Activated T-cell treated with anti-CD3 and anti-CD28 coated beads, Interleukin-2, amount 50 U/mL, for 24 hours (primary cell): ENCODE measurements around the gene MLC1.

Source experiments
- DNase-seq: peaks from one replicate; pipeline ENCODE4 v3.0.0-alpha.2; 2020
- H3K27ac Mint-ChIP-seq: 2 replicates; pipeline ENCODE4 v1.8.0; 2020; ENCODE audit warnings: mild to moderate bottlenecking, mixed read lengths
- H3K27me3 Mint-ChIP-seq: 2 replicates; pipeline ENCODE4 v1.8.0; 2020; ENCODE audit warnings: mixed read lengths
- H3K36me3 Mint-ChIP-seq: 2 replicates; pipeline ENCODE4 v1.8.0; 2020; ENCODE audit warnings: low read depth, mixed read lengths
- H3K4me1 Mint-ChIP-seq: 2 replicates; pipeline ENCODE4 v1.8.0; 2020; ENCODE audit warnings: low read depth, mixed read lengths
- H3K4me3 Mint-ChIP-seq: 2 replicates; pipeline ENCODE4 v1.8.0; 2020; ENCODE audit warnings: mild to moderate bottlenecking, moderate library complexity, mixed read lengths
- H3K9me3 Mint-ChIP-seq: 2 replicates; pipeline ENCODE4 v1.8.0; 2020; ENCODE audit warnings: mixed read lengths

The MLC1 gene

GRCh38 chr22:50085211-50085972, at the start of gene MLC1:
Gene MLC1 (minus strand): TSS chr22:50085426. CDS start chr22:50084902, 524 bp downstream.
- Mint-ChIP-seq H3K4me3 (peak within 1 kb of the TSS; percentile 44), H3K9me3 (peaks cover 18% of the 10 kb centered on the region), H3K27ac (peak within 1 kb of the TSS; percentile 4), H3K27me3 (peaks cover 30% of the 10 kb centered on the region), H3K36me3 (peaks cover 7% of the 10 kb centered on the region), H3K4me1 (peaks cover 4% of the 10 kb centered on the region)
- DNase-seq, result peak; percentile 41

DNA sequence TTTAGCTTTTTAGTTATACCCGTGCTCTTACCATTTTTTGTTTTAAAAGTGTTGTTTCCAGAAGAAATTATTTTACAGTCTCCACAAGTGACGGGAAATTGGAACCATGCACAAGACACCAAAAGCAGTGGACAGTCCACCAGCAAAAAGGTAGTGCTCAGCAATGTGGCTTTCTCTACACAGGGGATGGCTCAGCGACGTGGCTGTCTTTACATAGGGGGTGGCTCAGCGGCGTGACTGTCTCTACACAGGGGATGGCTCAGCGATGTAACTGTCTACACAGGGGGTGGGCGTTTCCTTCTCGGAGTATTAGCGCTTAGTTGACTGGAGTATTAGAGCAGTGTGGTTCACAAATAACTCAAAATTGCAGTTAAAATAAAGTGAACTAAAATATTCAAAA, 49.3 kb upstream of the MLC1 start:
- peaks cover 39% of the 10 kb centered on the region for H3K27me3 Mint-ChIP-seq
- H3K9me3 Mint-ChIP-seq, result no peaks in the 10 kb centered on the region
- no peak overlapping the region for H3K4me3 Mint-ChIP-seq
- no peaks in the 10 kb centered on the region for H3K36me3 Mint-ChIP-seq
- H3K27ac Mint-ChIP-seq, result no peak overlapping the region
- DNase-seq, result no peak
- no peaks in the 10 kb centered on the region for H3K4me1 Mint-ChIP-seq

GRCh38 chr22:50131894-50132293, 46.7 kb upstream of the MLC1 start:
- H3K36me3 Mint-ChIP-seq, result no peaks in the 10 kb centered on the region
- no peaks in the 10 kb centered on the region for H3K9me3 Mint-ChIP-seq
- H3K27ac Mint-ChIP-seq, result no peak overlapping the region
- DNase-seq, result no peak
- H3K4me3 Mint-ChIP-seq, result no peak overlapping the region
- no peaks in the 10 kb centered on the region for H3K4me1 Mint-ChIP-seq
- peaks cover 50% of the 10 kb centered on the region for H3K27me3 Mint-ChIP-seq

GRCh38 chr22:50129121-50129736, 44.0 kb upstream of the MLC1 start:
- Mint-ChIP-seq H3K36me3 (no peaks in the 10 kb centered on the region), H3K9me3 (peaks cover 3% of the 10 kb centered on the region), H3K27me3 (peaks cover 39% of the 10 kb centered on the region), H3K4me1 (no peaks in the 10 kb centered on the region), H3K27ac (no peak overlapping the region), H3K4me3 (no peak overlapping the region)
- DNase-seq, result no peak

DNA sequence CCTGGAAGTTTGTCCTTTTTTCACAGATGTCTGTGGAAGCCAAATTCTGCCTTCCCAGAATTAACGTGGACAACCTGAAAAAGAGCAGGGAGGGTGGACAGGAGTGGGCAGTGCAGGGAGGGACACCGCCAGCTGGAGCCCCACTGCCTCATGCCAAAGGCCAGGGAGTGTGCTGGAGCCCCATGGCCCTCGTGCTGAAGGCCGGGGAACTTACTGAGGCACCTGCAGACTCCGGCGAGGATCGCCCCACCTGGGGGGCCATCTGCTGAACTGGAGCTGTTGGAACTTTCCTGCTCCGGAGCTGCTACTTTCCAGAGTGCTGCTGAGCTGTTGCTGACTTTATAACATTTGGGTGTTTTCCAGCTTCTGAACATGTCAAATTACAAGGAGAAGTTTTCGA, 39.8 kb upstream of the MLC1 start:
- H3K27ac Mint-ChIP-seq, result no peak overlapping the region
- no peaks in the 10 kb centered on the region for H3K4me1 Mint-ChIP-seq
- no peak for DNase-seq
- H3K36me3 Mint-ChIP-seq, result no peaks in the 10 kb centered on the region
- H3K27me3 Mint-ChIP-seq, result peaks cover 27% of the 10 kb centered on the region
- no peak overlapping the region for H3K4me3 Mint-ChIP-seq
- H3K9me3 Mint-ChIP-seq, result peaks cover 13% of the 10 kb centered on the region

- Mint-ChIP-seq H3K4me3 (no peak overlapping the region), H3K27me3 (peaks cover 17% of the 10 kb centered on the region), H3K36me3 (no peaks in the 10 kb centered on the region), H3K27ac (no peak overlapping the region), H3K4me1 (no peaks in the 10 kb centered on the region), H3K9me3 (peaks cover 13% of the 10 kb centered on the region)
- no peak for DNase-seq
These were observed 37.9 kb upstream of the MLC1 start for GRCh38 chr22:50123119-50123518.

GRCh38 chr22:50121202-50121740, 36.0 kb upstream of the MLC1 start:
- Mint-ChIP-seq H3K27me3 (peaks cover 9% of the 10 kb centered on the region), H3K4me1 (no peaks in the 10 kb centered on the region), H3K4me3 (no peak overlapping the region), H3K9me3 (peaks cover 13% of the 10 kb centered on the region), H3K27ac (no peak overlapping the region), H3K36me3 (no peaks in the 10 kb centered on the region)
- no peak for DNase-seq

GRCh38 chr22:50119768-50120251, 34.6 kb upstream of the MLC1 start:
- Mint-ChIP-seq H3K36me3 (no peaks in the 10 kb centered on the region), H3K9me3 (peaks cover 13% of the 10 kb centered on the region), H3K27me3 (peaks cover 17% of the 10 kb centered on the region), H3K4me1 (no peaks in the 10 kb centered on the region), H3K4me3 (no peak overlapping the region), H3K27ac (no peak overlapping the region)
- DNase-seq, result no peak

DNA sequence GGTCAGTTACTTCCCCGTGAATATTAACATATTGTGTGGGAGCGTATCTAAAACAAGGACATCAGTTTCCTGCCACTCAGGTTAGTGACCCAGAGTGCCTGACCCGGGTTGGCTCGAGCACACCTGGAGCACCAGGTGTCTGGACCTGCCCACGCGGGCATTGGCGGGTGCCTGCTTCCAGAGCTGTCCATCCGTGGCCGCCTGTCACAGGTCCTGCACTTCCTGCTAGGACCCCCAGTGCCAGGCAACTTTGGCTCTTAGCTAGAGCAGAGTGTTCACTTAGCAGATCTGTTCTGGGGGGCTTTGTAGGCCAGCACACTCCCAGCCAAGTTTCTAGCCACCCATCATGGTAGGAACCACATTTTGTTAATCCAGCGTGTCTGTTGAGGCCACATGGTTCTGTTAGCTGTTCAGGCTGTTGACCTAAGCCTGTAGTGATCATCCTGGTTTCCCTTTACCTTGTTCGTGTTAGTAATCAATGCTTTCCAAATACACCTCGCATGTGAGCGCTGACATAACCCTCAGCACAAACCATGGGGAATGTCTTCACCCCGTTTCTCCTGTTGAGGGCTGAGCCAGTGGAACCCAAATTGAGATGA, 34.0 kb upstream of the MLC1 start:
- H3K36me3 Mint-ChIP-seq, result no peaks in the 10 kb centered on the region
- H3K4me3 Mint-ChIP-seq, result no peak overlapping the region
- H3K9me3 Mint-ChIP-seq, result peaks cover 11% of the 10 kb centered on the region
- peaks cover 22% of the 10 kb centered on the region for H3K27me3 Mint-ChIP-seq
- H3K4me1 Mint-ChIP-seq, result no peaks in the 10 kb centered on the region
- no peak overlapping the region for H3K27ac Mint-ChIP-seq
- no peak for DNase-seq

DNA sequence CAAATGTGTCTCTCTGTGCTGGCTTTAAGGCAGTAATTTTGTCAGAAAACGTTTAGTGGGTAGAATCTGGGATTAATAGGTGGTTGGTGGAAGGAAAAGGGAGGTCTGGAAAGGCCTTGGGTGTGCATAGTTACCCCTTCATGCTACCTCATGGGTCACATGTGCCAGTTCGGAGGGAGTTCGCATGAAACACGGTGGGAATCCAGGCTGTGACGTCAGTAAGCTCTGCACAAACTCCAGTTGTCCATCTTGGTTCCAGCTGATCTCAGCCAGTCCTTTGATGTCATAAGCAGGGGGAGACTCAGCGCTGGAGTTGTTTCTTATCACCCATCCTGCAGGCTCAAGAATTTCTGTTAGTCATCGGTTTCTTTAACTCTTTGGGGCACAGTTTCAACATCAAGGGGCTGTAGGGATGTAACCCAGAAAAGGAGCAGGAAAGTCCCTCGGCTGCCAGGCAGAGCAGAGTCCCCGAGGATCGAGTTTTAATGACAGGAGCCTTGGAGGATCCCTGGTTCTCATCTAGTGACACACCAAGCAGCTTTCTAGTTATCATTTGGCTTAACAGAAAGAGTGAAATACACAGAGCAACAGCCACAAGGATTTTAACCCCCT, 33.4 kb upstream of the MLC1 start:
- Mint-ChIP-seq H3K9me3 (peaks cover 6% of the 10 kb centered on the region), H3K27ac (no peak overlapping the region), H3K36me3 (no peaks in the 10 kb centered on the region), H3K4me1 (no peaks in the 10 kb centered on the region), H3K27me3 (peaks cover 24% of the 10 kb centered on the region), H3K4me3 (no peak overlapping the region)
- DNase-seq, result no peak

DNA sequence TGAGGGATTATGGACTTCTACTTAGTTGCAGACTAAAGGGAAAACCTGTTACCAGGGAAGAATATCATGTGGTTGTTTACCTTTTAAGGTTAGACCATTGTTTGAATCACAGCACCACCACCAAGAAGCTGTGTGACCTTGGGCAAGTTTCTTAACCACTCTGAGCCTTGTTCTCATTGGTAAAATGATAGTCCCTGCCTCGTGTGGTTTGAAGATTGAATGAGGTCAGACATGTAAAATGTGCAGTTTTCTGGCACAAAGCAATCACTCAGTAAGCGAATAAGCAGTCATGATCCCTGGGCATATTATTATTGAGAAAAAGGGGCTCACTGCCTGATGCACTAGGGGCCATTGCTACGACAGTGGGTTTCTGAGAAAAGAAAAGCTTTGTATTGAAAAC, 32.9 kb upstream of the MLC1 start:
- Mint-ChIP-seq H3K27me3 (peaks cover 24% of the 10 kb centered on the region), H3K9me3 (peaks cover 2% of the 10 kb centered on the region), H3K36me3 (no peaks in the 10 kb centered on the region), H3K4me1 (no peaks in the 10 kb centered on the region), H3K27ac (no peak overlapping the region), H3K4me3 (no peak overlapping the region)
- DNase-seq, result no peak

GRCh38 chr22:50117168-50117762, 32.0 kb upstream of the MLC1 start:
- peaks cover 32% of the 10 kb centered on the region for H3K27me3 Mint-ChIP-seq
- no peak overlapping the region for H3K27ac Mint-ChIP-seq
- H3K9me3 Mint-ChIP-seq, result no peaks in the 10 kb centered on the region
- H3K4me3 Mint-ChIP-seq, result no peak overlapping the region
- no peaks in the 10 kb centered on the region for H3K36me3 Mint-ChIP-seq
- H3K4me1 Mint-ChIP-seq, result peaks cover 7% of the 10 kb centered on the region
- DNase-seq, result no peak

DNA sequence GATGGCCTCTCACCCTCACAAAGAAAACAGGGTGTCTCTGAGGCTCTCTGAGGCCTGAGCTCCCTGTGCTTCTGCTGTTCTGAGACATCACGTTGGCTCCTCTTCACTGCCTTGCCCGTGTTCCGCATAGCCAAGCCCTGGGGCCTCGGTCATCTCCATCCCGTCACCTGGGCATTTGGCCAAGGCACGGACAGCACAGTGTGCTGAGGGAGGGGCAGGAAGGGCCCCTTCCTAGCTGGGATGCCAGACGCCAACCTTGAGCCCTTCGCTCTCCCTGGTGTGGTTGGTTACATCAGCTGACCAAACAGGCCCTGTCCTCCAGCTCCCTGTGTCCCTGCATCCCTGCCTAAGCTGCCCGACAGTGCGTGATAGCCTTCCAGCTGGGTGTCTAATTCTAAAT, 30.5 kb upstream of the MLC1 start:
- H3K9me3 Mint-ChIP-seq, result no peaks in the 10 kb centered on the region
- H3K4me1 Mint-ChIP-seq, result peaks cover 10% of the 10 kb centered on the region
- H3K4me3 Mint-ChIP-seq, result no peak overlapping the region
- peaks cover 40% of the 10 kb centered on the region for H3K27me3 Mint-ChIP-seq
- DNase-seq, result no peak
- H3K36me3 Mint-ChIP-seq, result no peaks in the 10 kb centered on the region
- no peak overlapping the region for H3K27ac Mint-ChIP-seq
